Measurements from ENCODE around the gene TM9SF1.
"Not testable (repeated sequence)": the region's sequence is repeated elsewhere in the genome, so short reads cannot be mapped to it uniquely, and the experiment has no call there.

DNA sequence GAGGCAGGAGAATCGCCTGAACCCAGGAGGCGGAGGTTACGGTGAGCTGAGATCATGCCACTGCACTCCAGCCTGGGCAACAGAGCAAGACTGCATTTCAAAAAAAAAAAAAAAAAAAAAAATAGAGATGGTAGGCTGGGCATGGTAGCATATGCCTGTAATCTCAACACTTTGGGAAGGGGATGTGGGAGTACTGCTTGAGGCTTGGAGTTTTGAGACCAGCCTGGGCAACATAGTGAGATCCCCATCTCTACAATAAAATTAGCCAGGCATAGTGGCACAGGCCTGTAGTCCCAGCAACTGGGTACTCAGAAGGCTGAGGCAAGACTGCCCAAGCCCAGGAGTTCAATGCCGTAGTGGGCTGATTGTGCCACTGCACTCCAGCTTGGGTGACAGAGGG lies 27.7 kb upstream of the TM9SF1 start:
- TF ChIP-seq, protein P1, sequence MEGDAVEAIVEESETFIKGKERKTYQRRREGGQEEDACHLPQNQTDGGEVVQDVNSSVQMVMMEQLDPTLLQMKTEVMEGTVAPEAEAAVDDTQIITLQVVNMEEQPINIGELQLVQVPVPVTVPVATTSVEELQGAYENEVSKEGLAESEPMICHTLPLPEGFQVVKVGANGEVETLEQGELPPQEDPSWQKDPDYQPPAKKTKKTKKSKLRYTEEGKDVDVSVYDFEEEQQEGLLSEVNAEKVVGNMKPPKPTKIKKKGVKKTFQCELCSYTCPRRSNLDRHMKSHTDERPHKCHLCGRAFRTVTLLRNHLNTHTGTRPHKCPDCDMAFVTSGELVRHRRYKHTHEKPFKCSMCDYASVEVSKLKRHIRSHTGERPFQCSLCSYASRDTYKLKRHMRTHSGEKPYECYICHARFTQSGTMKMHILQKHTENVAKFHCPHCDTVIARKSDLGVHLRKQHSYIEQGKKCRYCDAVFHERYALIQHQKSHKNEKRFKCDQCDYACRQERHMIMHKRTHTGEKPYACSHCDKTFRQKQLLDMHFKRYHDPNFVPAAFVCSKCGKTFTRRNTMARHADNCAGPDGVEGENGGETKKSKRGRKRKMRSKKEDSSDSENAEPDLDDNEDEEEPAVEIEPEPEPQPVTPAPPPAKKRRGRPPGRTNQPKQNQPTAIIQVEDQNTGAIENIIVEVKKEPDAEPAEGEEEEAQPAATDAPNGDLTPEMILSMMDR (IDR thresholded peaks at IDR 0.05), result not testable (repeated sequence)
- not testable (repeated sequence) for TF ChIP-seq ZFX (IDR thresholded peaks at IDR 0.05; ENCODE audit: borderline replicate concordance)

Data from 22Rv1 (cell line).